Measurements from ENCODE around the gene MAP4.

Gene MAP4

DNA sequence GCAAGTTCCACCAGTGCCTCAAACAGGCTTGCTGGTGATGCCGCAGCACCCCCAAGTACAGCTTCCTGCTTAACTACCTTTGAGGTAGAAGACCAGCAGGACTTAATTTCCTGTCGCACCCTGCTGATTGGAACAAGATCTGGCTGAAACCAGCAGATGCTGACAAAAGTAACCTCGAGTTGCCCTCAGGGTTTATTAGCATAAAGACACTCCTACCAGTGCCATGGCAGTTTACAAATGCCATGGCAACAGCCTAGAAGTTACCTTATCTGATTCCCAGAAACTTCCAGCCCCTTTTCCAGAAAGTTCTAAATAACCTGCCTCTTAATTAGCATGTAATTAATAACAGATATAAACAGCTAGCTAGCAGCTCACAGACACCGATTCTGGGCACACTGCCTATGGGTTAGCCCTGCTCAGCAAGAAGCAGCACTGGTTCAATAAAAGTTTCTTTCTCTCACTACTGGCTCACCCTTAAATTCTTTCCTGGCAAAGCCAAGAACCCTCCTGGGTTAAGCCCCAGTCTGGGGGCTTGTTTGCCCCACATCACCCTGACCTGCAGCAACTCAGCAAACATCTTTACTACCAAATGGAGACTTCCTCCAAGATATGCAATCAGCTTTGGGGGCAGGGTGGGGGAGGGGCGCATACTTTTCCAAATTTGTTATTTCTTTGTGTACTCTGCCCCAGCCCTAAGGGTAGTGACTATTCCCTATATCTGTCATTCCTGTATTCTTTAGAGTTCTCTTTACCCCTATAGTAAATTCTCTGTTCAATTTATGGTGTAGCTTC is 54.2 kb downstream of the MAP4 start:
- TF ChIP-seq, protein P1, sequence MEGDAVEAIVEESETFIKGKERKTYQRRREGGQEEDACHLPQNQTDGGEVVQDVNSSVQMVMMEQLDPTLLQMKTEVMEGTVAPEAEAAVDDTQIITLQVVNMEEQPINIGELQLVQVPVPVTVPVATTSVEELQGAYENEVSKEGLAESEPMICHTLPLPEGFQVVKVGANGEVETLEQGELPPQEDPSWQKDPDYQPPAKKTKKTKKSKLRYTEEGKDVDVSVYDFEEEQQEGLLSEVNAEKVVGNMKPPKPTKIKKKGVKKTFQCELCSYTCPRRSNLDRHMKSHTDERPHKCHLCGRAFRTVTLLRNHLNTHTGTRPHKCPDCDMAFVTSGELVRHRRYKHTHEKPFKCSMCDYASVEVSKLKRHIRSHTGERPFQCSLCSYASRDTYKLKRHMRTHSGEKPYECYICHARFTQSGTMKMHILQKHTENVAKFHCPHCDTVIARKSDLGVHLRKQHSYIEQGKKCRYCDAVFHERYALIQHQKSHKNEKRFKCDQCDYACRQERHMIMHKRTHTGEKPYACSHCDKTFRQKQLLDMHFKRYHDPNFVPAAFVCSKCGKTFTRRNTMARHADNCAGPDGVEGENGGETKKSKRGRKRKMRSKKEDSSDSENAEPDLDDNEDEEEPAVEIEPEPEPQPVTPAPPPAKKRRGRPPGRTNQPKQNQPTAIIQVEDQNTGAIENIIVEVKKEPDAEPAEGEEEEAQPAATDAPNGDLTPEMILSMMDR (IDR thresholded peaks at IDR 0.05; ENCODE audit: low read length, missing control alignments): no peak
- no peak for DNase-seq (ENCODE audit: low read depth)
- no peak overlapping the region for H3K4me3 ChIP-seq (replicated peaks; ENCODE audit: low read depth, low read length)

DNA sequence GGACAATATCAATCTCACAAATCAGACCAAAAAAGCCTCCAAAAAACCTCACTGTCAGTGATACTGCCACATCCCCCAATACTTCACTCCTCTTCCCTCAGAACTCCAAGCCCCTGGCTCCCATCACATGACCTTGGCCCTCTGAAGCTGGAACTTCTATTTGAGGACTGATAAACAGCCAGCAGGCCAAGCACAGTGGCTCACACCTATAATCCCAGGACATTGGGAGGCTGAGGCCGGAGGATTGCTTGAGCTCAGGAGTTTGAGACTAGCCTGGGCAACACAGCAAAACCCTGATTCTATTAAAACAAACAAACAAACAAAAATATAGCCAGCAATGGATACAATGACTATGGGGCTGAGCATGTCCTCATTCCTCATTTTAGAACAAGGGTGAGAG is 55.2 kb downstream of the MAP4 start:
- no peak overlapping the region for H3K4me3 ChIP-seq (replicated peaks; ENCODE audit: low read depth, low read length)
- DNase-seq (ENCODE audit: low read depth): no peak
- TF ChIP-seq, protein P1 (IDR thresholded peaks at IDR 0.05; ENCODE audit: low read length, missing control alignments): no peak

DNA sequence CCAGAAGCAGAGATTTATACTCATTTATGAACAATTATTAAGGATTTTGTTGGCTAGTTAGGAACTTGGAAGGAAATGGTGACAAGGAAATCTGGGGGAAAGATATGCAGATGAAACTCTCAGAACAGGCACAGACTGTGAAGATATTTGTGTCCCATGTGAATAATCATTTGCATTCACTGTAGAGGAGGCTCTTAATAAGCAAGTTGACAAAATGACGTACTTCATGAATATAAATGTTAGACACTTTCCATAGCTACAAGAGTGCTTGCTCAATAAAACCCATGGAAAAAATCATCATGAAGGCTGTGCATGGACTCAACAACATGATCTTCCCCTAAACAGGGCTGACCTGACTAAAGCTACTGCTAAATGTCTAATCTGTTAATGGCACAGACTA is 59.7 kb downstream of the MAP4 start:
- no peak for DNase-seq (ENCODE audit: low read depth)
- TF ChIP-seq, protein P1 (IDR thresholded peaks at IDR 0.05; ENCODE audit: low read length, missing control alignments): no peak
- no peak overlapping the region for H3K4me3 ChIP-seq (replicated peaks; ENCODE audit: low read depth, low read length)

DNA sequence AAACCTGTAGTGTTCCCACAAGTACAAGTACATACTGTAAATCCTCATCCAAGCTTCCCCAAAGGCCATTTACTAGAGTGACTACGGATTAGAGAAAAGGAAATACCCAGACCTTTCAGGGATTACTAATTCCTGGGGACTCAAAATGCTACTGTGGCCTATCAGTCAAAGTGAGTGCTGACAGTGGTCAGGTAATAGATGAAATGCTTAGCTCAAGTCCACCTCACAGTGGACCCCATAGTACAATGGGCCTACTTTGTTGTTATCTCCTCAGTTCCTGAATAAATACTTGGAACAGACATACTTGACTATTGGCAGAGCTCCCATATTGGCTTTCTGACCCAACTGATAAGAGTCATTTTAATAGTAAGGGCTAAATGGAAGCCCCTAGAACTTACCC is 61.6 kb downstream of the MAP4 start:
- H3K4me3 ChIP-seq (replicated peaks; ENCODE audit: low read depth, low read length): no peak overlapping the region
- TF ChIP-seq, protein P1 (IDR thresholded peaks at IDR 0.05; ENCODE audit: low read length, missing control alignments): no peak
- peak; percentile 33 for DNase-seq (ENCODE audit: low read depth)

DNA sequence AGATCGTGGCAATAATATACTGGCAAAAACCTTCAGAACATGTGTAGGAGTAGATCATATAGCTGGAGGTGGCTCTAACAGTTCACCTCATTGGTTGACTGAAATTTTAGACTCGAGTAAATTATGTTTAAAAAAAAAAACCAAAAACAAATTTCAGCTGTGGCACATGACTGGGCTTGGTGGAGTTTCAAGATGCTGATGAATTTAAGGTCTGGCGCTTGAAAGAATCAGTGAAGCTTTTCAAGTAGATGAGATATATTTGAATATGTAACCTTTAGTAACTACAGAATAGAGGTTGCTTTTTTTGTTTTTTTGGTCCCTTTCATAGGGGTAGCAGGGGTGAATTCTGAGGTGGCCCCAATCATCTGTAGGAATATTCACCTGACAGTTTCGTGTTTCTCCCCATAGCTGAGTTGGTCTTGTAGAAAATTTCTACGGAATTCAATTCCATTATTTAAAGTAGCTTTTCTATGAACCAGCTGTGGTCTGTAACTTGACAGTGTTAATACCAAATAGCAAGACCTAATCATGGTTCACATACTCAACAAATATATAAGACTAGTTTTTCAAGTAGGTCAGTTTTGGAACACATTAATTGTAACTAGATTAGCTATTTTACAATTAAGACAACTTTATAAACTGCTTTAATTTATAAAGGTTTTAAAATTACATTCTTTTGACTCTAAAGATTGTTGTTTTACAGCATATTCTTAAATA is 65.6 kb downstream of the MAP4 start:
- TF ChIP-seq, protein P1 (IDR thresholded peaks at IDR 0.05; ENCODE audit: low read length, missing control alignments): no peak
- DNase-seq (ENCODE audit: low read depth): no peak
- H3K4me3 ChIP-seq (replicated peaks; ENCODE audit: low read depth, low read length): no peak overlapping the region

DNA sequence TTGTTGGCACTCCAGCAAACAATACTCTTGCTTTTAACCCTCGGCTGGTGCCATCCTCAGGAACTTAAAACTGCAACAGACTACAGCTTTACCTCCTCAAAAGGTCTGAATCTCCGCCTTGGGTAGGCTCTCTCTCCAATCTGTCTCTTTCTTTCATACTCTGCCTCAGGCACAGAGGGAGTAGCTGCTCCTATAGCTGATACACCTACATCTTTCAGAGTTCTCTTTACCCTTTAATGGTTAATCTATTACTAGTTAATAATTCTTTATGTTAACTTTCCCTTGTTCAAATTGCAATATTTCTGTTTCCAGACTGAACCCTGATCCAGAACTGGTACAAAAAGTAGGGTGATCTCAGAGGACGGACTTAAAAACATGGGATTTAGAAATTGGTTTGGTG is 66.2 kb downstream of the MAP4 start:
- TF ChIP-seq, protein P1 (IDR thresholded peaks at IDR 0.05; ENCODE audit: low read length, missing control alignments): no peak
- no peak for DNase-seq (ENCODE audit: low read depth)
- H3K4me3 ChIP-seq (replicated peaks; ENCODE audit: low read depth, low read length): no peak overlapping the region

All from fibroblast of pulmonary artery (primary cell).